Activated T-cell treated with anti-CD3 and anti-CD28 coated beads for 1 hour (primary cell): ENCODE data around the gene ZSCAN21.

Experiments
- DNase-seq: peaks from one replicate; pipeline ENCODE4 v3.0.0-alpha.2; 2020; ENCODE audit warnings: low read depth

ZSCAN21 gene

DNA sequence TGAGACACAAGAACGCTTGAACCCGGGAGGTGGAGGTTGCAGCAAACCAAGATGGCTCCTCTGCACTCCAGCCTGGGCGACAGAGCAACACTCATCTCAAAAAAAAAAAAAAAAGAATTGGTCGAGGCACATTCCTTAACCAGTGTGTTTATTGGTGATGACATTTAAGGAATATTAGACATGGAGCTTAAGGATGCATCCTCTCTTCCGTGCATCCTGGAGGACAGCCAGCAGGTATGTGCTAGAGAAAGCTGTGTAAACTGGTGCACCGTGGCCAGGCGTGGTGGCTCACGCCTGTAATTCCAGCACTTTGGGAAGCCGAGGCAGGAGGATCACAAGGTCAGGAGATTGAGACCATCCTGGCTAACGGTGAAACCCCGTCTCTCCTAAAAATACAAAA, 22.4 kb upstream of the ZSCAN21 start:
- DNase-seq = no peak

GRCh38 chr7:100029596-100029995, 20.0 kb upstream of the ZSCAN21 start:
- DNase-seq = no peak

- DNase-seq = no peak
These were observed 16.0 kb upstream of the ZSCAN21 start for GRCh38 chr7:100033526-100033925.

- DNase-seq = no peak
These were observed 14.6 kb upstream of the ZSCAN21 start for GRCh38 chr7:100034871-100035510.

DNA sequence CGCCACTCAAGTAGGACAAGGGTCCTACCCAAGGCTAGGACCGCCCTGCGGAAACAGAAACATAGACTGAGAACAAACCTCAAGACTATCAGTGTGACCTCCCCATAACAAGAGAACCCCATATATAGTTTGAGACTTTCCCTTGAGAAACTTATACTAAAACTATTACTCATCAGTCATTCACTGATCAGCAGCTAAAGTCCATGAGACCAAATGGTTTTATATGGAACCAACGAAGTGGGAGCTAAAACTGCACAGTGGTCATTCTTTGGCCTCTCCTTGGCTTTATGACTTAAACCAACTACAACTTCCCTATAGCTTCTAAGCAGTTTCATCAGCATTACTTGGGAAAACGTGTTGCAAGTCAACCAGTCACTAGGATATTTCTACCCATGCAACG, 13.7 kb upstream of the ZSCAN21 start:
- DNase-seq = no peak

- DNase-seq = no peak
These were observed 11.2 kb upstream of the ZSCAN21 start for GRCh38 chr7:100038326-100038725.

DNA sequence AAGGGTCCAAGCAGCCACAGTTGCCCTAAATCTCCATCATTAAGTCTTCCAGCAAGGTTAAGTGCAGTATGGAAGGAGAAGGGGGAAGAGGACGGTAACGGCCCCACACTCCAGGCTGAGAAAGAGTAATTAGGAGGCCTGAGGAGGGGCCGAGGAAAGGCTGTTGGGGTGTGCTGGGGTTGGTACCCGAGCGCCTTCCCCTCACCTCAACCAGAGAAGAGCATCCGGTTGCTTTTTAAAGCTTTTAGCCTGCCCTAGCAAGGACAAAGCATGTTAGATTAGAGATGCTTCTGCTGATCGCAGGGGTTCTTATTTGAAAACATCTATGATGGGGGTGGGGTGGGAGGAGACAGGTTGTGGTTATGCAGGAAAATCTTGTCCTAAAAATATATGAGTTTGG, 9.0 kb upstream of the ZSCAN21 start:
- no peak for DNase-seq

- no peak for DNase-seq
These were observed 4.9 kb upstream of the ZSCAN21 start for GRCh38 chr7:100044718-100045117.

DNA sequence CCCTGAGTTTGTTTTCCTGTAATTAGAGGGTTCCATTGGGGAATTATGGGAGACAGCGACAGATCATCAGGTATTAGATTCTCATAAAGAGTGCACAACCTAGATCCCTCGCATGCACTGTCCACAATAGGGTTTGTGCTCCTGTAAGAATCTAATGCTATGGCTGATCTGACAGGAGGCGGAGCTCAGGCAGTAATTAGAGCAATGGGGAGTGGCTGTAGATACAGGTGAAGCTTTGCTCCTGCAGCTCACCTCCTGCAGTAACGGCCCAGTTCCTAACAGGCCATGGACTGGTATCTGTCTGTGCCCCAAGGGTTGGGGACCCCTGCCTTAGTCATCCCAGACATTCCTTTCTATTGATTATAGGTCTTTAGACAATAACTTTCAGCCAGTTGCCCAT, 894 bp upstream of the ZSCAN21 start:
- DNase-seq = no peak

DNA sequence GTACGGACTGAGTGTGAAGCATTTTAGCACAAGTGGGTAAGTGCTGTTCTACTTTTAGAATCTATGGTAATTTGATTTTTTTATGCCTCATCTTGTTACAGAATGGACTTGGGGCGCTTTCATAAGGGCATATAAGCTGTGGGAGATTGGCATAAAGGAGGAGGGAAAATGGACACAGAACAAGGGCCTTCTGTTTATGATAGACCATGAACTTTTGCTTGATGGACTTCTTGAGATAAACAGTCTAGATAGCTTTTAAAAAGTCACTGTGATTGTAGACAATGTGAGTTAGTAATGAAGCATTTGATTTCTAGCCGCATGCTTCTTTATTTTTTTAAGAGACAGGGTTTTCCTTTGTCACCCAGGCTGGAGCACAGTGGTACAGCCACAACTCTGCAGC, 2.0 kb downstream of the ZSCAN21 start:
- no peak for DNase-seq

- no peak for DNase-seq
These were observed 3.6 kb downstream of the ZSCAN21 start for GRCh38 chr7:100053215-100053614.

- DNase-seq = no peak
These were observed 7.4 kb downstream of the ZSCAN21 start for GRCh38 chr7:100057006-100057405.

DNA sequence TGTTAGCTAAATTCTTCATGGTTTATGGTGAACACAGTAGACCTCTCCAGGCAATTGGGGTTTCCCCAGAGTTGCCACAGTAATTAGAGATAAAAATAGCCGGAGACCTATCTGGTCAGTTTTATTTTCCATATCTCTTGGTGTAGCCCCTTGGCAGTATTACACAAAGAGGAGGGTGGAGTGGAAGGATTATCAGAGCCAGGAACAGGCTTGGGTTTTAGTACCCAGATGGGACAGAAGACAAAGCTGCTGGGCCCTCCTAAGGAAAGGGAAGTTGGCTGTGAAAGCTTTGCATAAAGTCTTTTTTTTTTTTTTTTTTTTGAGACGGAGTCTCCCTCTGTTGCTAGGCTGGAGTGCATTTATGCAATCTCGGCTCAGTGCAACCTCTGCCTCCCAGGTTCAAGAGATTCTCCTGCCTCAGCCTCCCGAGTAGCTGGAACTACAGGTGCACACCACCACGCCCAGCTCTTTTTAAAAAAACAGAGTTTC, 9.7 kb downstream of the ZSCAN21 start:
- no peak for DNase-seq

DNA sequence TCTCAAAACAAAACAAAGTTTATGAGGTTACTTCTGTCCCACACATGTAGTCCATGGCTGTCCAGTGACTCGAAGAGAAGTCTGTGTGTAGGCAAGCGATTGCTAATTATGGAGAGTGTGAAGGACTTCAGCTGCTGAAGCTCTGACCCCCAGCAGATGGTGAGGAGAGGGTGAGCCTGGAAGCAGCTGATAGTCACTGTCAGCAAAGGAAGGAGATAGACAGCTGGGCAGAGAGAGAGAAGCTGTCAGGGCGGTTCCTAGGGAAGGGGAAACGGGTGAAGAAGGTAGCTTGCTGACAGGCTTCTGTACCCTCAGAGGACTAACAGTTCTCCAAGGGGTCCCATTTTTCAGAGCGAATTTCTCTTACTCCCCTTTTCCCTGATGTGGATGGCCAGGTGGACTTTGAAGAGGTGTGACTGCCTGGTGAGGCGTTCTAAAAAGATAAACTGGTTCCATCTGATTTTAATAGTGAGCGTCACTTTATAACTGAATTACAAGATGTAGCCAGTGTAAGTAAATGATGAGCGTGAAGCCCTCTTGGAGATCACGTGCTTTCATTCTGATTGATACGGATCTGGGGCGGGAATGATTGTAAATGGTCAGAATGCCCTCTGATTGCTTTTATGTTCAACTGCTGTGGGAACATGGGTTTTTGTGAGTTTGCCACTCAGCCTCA, 12.1 kb downstream of the ZSCAN21 start:
- DNase-seq = no peak

GRCh38 chr7:100063376-100063775, 13.8 kb downstream of the ZSCAN21 start:
- DNase-seq = no peak

DNA sequence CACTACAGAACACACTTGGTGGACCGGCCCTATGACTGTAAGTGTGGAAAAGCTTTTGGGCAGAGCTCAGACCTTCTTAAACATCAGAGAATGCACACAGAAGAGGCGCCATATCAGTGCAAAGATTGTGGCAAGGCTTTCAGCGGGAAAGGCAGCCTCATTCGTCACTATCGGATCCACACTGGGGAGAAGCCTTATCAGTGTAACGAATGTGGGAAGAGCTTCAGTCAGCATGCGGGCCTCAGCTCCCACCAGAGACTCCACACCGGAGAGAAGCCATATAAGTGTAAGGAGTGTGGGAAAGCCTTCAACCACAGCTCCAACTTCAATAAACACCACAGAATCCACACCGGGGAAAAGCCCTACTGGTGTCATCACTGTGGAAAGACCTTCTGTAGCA, 14.6 kb downstream of the ZSCAN21 start:
- no peak for DNase-seq

DNA sequence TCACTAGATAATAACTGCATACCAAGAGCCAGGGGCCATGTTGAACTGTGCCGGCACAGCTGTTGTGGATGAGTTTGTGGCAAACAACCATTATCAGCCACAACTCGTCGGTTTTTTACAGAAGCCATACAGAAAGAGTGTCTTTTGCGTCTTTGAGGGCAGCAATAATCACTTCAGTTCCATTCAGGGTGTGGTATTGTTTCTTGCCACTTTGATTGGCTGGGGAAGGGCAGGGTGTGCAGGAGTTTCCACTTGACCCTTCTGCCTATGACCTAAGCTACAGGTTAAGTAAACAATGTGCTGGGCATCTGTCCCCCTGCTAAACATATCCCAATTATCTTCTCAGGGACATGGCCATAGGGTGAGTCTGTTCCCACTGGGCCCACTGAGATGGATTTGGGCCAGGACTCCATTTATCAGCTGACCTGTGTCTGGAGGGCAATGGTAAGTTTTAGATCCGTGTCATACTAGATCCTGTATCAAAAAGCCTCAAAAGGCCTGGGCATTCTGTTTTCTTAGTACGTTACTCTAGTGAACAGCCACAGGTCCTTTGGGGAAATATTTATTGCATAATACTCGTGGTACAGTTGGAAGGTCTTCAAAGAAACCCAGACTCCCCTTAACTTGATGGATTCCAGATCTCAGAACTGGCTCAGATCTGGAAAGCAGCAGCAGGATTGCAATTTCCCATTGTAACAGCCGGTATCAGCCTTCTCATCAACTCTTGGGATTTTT, 16.0 kb downstream of the ZSCAN21 start:
- DNase-seq = no peak

DNA sequence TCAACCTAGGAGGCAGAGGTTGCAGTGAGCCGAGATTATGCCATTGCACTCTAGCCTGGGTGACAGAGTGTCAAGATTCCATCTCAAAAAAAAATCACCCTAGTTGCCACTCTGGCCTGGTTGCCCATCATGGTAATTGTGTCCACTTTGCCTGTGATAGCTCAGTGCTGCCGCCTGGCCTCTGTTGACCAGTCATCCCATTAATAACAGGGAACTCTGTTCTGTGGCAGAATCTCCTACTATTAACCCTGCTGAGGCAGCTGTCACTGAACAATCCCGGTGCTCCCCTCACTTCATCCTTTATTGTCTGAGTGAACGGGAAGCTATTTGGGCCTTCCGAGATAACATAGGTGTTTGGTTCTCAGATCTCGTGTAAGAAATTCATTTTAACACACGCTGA, 17.4 kb downstream of the ZSCAN21 start:
- DNase-seq = no peak

- no peak for DNase-seq
These were observed 20.4 kb downstream of the ZSCAN21 start for GRCh38 chr7:100069991-100070390.

DNA sequence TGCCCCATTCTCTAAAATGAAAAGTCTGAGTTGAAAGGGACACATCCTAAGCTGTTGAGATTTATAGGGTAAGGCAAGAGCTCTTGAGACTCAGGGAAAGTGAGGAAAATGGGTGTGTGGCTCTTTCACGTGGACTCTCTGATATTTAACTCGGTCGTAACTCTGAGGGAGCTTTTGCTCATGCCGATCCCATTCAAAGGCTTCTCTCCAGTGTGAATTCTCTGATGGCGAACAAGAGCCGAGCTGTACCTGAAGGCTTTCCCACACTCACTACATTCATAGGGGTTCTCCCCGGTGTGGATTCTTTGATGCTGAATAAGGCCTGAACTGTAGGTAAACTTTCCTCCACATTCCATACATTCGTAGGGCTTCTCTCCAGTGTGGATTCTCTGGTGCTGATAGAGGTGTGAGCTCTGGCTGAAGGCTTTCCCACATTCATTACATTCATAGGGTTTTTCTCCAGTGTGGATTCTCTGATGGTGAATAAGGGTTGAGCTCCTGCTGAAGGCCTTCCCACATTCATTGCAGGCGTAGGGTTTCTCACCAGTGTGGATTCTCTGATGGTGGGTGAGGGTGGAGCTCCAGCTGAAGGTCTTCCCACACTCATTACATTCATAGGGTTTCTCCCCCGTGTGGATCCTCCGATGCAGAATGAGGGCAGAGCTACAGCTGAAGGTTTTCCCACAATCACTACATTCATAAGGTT, 21.6 kb downstream of the ZSCAN21 start:
- no peak for DNase-seq

DNA sequence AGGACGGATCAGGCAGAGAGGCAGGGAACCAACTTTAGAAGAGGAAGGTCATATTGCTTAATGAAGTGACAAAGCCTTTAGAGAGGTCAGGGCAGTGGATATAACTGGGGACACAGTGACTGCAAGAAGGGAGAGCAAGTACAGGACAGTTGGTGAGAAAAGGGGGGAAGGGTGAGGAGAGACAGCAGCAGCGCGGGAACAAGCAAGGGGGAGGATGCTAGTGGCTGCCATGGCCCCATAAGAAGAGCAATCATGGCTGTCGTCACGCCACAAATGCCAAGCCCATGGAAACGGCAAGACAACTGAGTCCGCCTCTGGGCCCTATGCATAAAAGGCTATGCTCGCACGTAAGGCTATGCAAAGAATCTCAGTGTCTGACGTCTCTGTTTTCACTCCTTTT, 22.9 kb downstream of the ZSCAN21 start:
- no peak for DNase-seq

DNA sequence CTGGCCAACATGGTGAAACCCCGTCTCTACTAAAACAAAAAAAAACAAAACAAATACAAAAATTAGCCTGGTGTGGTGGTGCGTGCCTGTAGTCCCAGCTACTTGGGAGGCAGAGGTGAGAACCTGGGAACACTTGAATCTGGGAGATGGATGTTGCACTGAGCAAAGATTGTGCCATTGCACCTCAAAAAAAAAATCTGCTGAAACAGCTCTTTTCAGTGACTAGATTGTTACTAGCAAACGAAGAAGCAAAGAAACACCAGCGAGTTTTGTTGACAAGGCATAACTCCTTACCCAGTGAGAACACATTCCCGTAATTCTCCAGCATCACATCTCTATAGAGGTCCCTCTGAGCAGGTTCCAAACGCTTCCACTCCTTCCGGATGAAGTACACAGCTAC, 25.3 kb downstream of the ZSCAN21 start:
- no peak for DNase-seq

DNA sequence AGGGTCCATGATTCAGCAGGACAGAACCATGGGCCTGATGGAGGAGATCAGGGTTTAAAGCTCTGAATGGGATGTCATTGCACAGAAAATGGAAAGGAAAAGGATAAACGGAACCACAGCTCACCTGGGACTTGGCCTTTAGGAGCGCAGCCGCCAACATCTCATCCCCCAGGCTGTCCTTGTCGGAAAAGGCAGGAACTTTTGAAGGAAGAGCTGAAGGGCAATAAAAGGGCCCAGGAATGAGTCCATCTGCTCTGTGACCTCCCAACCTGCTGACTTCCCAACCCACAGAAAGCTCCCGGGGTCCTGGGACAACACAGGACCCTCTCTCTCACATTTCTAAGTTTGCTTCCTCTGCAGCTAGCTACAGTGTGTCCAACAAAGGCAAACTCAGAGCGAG, 25.8 kb downstream of the ZSCAN21 start:
- no peak for DNase-seq
